ENCODE data around the gene PRRT1B. TPM values are rescaled to one million over a fixed set of nuclear protein-coding genes. Genes with fewer than 3 reads are reported as not detected.

The PRRT1B gene
- total and polyA plus RNA-seq, 2 of the 4 experiments (the other 2 are of a cell fraction), result not detected

DNA sequence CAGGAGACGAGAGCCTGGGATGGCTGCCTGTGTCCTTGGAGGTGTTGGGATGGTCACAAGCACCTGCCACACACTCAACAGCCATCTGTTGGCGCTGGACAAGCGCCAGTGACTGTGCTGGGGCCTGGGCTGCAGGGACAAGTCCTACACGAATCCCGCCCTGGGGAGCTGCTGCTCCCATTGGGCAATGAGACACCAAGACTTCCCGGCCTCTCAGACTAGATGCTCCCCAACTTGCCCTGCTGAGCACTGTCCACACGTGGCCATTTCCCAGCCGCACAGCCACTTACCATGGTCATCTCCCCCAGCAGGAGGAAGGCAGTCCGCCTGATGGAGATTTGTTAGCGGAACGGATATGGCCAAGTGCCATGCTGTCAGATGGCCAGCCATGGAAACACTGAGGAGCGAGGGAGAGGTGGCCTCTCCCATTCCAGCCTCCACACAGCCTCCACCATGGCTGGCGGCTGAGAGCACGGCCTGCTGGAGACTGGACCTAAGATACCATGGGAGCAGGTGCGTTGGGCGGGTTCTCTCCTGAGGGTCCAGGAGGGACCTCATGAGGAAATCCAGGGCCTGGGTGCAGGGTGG is 43.9 kb downstream of the PRRT1B start:
- intact Hi-C loops (cut with micrococcal nuclease) (no loop called here), dilution Hi-C loops (cut with HindIII; ENCODE audit: low sequenced_read_pairs, unreplicated experiment) (no loop called here), in situ Hi-C loops (cut with MboI; ENCODE audit: low sequenced_read_pairs) (loop anchor here (25.0 kb wide), 1 partner anchor 673 kb away; no protein-coding TSS in a partner anchor)
- no peak overlapping the region for H2AK9ac ChIP-seq (replicated peaks; ENCODE audit: low read depth, low read length, poor library complexity)
- H3K4me3 ChIP-seq (ENCODE audit: insufficient read depth, low read depth, low read length), result no peak overlapping the region
- H3K36me3 ChIP-seq (ENCODE audit: control insufficient read depth, insufficient read depth, low read length), result peaks cover 36% of the 10 kb centered on the region
- DNase-seq (no peak), ATAC-seq (ENCODE audit: low read depth) (no peak)
- no peak overlapping the region for H3K23ac ChIP-seq (ENCODE audit: low read depth, low read length)
- H4K8ac ChIP-seq (ENCODE audit: low read depth in 2 of 2, low read length in 2 of 2), result no peak overlapping the region
- H2AFZ ChIP-seq (replicated peaks; ENCODE audit: low read length, poor library complexity), result no peak overlapping the region
- no peaks in the 10 kb centered on the region for H3K9me3 ChIP-seq (ENCODE audit: control insufficient read depth, insufficient read depth, low read length)
- no peak overlapping the region for H2AK5ac ChIP-seq (ENCODE audit: low read depth, low read length)
- no peaks in the 10 kb centered on the region for H3K79me1 ChIP-seq (ENCODE audit: low read depth in 1 of 2, low read length in 2 of 2)
- H2BK15ac ChIP-seq (ENCODE audit: low read depth, low read length), result no peak overlapping the region
- peaks cover 6% of the 10 kb centered on the region; the same call in 1 of the 2 replicates for H3K9me1 ChIP-seq (ENCODE audit: insufficient read depth, low read length)
- CTCF ChIA-PET, result no interaction called here
- no peak overlapping the region for H2BK5ac ChIP-seq (ENCODE audit: low read depth, low read length, poor library complexity, severe bottlenecking)
- no peaks in the 10 kb centered on the region for H3K27me3 ChIP-seq (ENCODE audit: control insufficient read depth, insufficient read depth, low read length)
- H3K14ac ChIP-seq (replicated peaks; ENCODE audit: low read depth, low read length), result no peak overlapping the region
- no peak overlapping the region for H3K27ac ChIP-seq (ENCODE audit: insufficient read depth, low read length)
- BruUV-seq (replicated peaks), result no TSS peak
- no peak overlapping the region for H4K5ac ChIP-seq (ENCODE audit: low read depth, low read length)
- no peak overlapping the region for H3K56ac ChIP-seq (ENCODE audit: extremely low read depth, insufficient read depth, low read length)
- H4K91ac ChIP-seq (ENCODE audit: insufficient read depth, low read depth, low read length), result no peak overlapping the region
- no peak overlapping the region for H2BK120ac ChIP-seq (ENCODE audit: low read depth, low read length)
- no peak overlapping the region for H3K4ac ChIP-seq (ENCODE audit: low read depth, low read length)
- no peak overlapping the region for H3K9ac ChIP-seq (ENCODE audit: low read depth, low read length)
- no peak overlapping the region for H3K18ac ChIP-seq (ENCODE audit: low read depth, low read length)
- no peak overlapping the region for H2BK20ac ChIP-seq (ENCODE audit: low read depth, low read length)
- TF ChIP-seq SMC3 (IDR thresholded peaks at IDR 0.05; ENCODE audit: low read depth, low read length) (no peak), MXI1 (IDR thresholded peaks at IDR 0.05; ENCODE audit: borderline replicate concordance, low read depth, low read length) (no peak), MAFK (IDR thresholded peaks at IDR 0.05; ENCODE audit: low read depth, low read length) (no peak), RFX5 (IDR thresholded peaks at IDR 0.05; ENCODE audit: low read depth, low read length) (no peak), RCOR1 (IDR thresholded peaks at IDR 0.05; ENCODE audit: insufficient replicate concordance, low read length) (no peak), RAD21 (IDR thresholded peaks at IDR 0.05; ENCODE audit: low read length) (no peak), BHLHE40 (IDR thresholded peaks at IDR 0.05; ENCODE audit: low read depth, low read length) (no peak), NFE2L2 (IDR thresholded peaks at IDR 0.05; ENCODE audit: low read depth, low read length) (no peak), FOS (IDR thresholded peaks at IDR 0.05; ENCODE audit: low read depth, low read length) (no peak), MAZ (IDR thresholded peaks at IDR 0.05; ENCODE audit: borderline replicate concordance, low read depth, low read length) (no peak), CHD1 (IDR thresholded peaks at IDR 0.05; ENCODE audit: low read depth, low read length) (no peak), CEBPB (IDR thresholded peaks at IDR 0.05; ENCODE audit: low read depth, low read length) (no peak), POLR2A (IDR thresholded peaks at IDR 0.05; ENCODE audit: low read depth, low read length) (no peak)
- TF ChIP-seq, protein P1, sequence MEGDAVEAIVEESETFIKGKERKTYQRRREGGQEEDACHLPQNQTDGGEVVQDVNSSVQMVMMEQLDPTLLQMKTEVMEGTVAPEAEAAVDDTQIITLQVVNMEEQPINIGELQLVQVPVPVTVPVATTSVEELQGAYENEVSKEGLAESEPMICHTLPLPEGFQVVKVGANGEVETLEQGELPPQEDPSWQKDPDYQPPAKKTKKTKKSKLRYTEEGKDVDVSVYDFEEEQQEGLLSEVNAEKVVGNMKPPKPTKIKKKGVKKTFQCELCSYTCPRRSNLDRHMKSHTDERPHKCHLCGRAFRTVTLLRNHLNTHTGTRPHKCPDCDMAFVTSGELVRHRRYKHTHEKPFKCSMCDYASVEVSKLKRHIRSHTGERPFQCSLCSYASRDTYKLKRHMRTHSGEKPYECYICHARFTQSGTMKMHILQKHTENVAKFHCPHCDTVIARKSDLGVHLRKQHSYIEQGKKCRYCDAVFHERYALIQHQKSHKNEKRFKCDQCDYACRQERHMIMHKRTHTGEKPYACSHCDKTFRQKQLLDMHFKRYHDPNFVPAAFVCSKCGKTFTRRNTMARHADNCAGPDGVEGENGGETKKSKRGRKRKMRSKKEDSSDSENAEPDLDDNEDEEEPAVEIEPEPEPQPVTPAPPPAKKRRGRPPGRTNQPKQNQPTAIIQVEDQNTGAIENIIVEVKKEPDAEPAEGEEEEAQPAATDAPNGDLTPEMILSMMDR (conservative IDR thresholded peaks at IDR 0.05; ENCODE audit: low read depth, low read length), result no peak
- TF ChIP-seq, protein P2, sequence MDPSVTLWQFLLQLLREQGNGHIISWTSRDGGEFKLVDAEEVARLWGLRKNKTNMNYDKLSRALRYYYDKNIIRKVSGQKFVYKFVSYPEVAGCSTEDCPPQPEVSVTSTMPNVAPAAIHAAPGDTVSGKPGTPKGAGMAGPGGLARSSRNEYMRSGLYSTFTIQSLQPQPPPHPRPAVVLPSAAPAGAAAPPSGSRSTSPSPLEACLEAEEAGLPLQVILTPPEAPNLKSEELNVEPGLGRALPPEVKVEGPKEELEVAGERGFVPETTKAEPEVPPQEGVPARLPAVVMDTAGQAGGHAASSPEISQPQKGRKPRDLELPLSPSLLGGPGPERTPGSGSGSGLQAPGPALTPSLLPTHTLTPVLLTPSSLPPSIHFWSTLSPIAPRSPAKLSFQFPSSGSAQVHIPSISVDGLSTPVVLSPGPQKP (IDR thresholded peaks at IDR 0.05; ENCODE audit: borderline replicate concordance, low read depth, low read length), result no peak
- TF ChIP-seq, protein P3, sequence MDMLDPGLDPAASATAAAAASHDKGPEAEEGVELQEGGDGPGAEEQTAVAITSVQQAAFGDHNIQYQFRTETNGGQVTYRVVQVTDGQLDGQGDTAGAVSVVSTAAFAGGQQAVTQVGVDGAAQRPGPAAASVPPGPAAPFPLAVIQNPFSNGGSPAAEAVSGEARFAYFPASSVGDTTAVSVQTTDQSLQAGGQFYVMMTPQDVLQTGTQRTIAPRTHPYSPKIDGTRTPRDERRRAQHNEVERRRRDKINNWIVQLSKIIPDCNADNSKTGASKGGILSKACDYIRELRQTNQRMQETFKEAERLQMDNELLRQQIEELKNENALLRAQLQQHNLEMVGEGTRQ (IDR thresholded peaks at IDR 0.05; ENCODE audit: low read depth, low read length), result no peak
- H4K20me1 ChIP-seq (ENCODE audit: insufficient read depth, low read length), result no peaks in the 10 kb centered on the region; the same call in 1 of the 2 replicates
- H3K4me2 ChIP-seq (ENCODE audit: low read depth, low read length), result no peak overlapping the region
- 85% methylated on average over 5 of the region's 16 CpGs; no CpG with 5 or more reads in 1 of the 2 experiments for WGBS, 2 experiments (ENCODE audit: extremely low coverage in 2 of 2, insufficient read length in 1 of 2)
- POLR2A ChIA-PET (ENCODE audit: unreplicated experiment), result no interaction called here
- 0 out of 2 replicates have a peak, but pooled peaks cover 3% of the 10 kb centered on the region for H3K4me1 ChIP-seq (ENCODE audit: control insufficient read depth, insufficient read depth, low read length)

Measured in IMR-90 (cell line).